Endometrium (tissue), 2 donors: Measurements from ENCODE around the gene SLC19A1.

ENCODE experiments used
- FAIRE-seq: peaks from 2 replicates; lab custom pipeline; 2012; peaks lifted over from hg19 to GRCh38; lab: Jason Lieb, UNC
- donor health status: control.
- donor health status: control.

Gene SLC19A1

DNA sequence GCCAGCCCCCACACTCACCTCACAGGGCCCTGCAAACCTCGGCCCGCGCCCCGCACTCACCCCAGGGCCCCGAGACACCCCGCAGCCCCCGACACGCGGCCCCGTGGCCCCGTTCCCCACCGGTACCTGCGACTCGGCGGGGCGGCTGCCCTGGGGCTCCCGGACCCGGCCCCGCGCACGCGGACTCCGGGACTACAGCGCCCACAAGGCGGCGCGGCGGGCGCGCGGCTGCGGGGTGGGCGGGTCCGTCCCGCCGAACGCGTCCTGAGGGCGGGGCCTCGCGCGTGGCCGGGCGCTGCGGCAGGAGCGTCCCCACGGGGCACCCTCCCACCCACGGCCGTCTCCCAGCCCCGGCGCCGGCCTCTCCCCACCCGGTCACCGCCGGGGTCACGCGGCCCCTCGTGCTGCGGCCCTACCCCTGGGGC is at the start of gene SLC19A1:
Gene SLC19A1, minus strand, starts transcription at position 199 of the 425 bp plus-strand sequence. CDS start 4,481 bp downstream, outside the sequence.
- FAIRE-seq, result no peak

DNA sequence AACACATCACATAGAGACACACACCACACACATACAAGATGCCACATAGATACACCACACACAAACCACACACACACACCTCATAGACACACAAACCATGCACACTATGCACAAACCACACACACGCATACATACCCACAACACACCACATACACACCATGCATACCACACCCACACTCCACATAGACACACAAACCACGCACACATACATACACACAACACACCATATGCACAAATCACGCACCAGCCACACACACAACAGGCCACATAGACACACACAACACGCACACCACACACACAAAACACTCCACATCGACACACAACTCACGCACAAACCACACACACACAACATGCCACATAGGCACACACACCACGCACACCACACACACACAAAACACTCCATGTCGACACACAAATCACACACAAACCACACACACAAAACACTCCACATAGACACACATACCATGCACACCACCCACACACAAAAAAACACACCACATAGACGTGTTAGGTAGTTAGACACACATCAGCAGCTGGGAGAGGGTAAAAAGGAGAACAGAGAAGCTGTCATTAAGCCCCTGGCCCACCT is 49.5 kb upstream of the SLC19A1 start:
- FAIRE-seq, result no peak

DNA sequence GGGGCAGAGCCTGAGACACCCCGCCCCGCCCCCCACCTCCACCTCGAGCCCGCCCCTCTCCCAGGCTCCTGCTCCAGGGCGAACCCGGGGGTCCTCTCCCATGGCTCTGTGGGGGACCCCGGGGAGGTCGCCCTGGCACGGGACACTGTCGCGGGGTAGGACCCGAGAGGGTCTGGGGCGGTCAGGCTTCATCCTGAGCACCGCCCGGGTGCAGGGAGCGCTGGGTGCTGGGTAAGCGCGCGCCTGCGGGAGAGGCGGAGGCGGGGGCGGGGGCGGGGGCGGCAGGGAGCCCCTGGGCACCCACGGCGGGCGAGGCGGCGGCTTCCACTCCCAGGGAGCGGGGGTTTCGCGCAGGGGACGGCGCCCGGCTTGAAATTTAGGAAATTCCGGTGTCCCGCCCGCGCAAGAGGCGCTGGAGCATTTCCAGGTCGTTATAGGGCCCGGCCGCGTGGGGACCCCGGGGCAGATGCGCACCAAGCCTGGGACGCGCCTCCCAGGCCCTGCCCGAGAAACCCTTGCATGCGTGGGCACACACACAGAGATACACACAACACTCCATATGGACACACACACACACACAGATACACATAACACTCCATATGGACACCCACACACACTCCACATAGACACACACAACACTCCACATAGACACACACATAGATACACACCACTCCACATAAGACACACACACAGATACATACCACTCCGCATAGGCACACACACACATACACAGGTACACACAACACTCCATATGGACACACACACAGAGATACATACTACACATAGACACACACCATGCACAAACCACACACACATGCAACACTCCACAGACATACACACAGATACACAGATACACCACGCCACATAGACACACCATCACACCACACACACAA is 48.7 kb upstream of the SLC19A1 start:
- no peak for FAIRE-seq

DNA sequence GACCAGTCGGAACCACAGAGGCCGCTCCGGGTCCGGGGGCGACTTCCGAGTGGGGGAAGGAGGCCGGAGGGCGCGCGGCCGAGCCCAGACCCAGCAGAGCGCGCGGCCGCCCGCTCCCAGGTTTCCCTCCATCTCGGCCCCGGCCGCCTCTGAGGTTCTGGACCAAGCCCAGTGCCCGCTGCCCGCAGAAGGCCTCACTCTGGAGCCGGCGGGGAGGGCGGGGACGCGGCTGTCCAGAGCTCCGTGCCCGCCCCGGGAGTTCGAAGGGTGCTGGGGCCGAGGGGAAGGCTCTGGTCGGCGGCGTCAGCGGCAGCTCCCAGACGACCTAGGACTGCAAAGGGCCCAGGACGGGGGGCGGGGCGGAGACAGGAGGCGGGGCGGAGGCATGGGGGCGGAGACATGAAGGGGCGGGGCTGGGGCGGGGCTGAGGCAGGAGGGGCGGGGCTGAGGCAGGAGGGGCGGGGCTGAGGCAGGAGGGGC is 48.0 kb upstream of the SLC19A1 start:
- no peak for FAIRE-seq

DNA sequence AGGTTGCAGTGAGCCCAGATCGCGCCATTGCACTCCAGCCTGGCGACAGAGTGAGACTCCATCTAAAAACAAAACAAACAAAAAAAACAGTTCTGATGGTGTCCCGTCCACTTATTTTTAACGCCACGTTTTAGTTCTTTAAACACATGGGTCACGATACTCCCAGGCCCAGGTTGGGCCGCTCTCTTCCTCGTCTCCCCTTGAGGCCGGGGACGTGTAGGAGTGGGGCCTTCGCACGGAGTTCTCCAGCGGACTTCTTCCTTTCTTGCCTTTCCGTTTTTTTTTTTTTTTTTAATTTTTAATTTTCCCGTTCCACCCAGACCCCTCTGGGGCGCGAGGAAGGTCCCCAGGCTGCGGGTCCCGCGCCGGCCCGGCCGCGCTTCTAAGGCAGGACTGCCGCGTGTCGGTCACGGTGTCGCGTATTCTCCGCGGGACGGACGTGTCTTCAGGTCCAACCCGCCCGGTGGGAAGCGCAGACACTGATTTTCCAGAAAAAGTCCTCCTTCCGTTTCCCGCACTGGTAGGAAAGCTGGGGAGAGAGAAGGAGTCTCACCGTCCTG is 47.5 kb upstream of the SLC19A1 start:
- no peak for FAIRE-seq

DNA sequence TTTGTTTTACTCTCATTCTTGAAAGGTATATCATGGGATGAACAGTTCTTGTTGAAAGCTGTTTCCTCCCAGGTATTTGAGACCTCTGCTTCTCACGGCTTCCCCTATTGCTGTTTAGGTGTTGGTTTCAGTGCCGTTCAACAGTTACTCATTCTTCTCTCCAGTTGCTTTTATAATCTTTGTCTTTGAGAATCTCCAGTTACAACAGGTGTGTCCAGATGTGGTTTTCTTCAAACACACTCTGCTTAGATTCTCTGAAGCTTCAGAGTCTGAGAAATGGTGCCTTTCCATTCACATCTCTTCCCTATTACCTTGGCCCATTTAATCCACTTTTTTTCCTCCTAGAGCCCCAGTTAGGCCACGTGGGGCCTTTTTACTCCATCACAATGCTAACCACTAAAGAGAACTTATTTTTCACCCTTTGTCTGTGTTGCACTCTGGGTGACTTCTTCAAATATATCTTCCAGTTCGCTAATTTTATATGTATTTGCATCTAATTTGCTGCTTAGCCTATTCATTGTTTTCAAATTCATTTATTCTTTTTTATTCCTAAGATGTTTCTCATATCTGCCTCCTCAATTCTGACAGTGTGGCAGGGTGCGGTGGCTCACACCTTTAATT is 46.7 kb upstream of the SLC19A1 start:
- FAIRE-seq, result no peak

DNA sequence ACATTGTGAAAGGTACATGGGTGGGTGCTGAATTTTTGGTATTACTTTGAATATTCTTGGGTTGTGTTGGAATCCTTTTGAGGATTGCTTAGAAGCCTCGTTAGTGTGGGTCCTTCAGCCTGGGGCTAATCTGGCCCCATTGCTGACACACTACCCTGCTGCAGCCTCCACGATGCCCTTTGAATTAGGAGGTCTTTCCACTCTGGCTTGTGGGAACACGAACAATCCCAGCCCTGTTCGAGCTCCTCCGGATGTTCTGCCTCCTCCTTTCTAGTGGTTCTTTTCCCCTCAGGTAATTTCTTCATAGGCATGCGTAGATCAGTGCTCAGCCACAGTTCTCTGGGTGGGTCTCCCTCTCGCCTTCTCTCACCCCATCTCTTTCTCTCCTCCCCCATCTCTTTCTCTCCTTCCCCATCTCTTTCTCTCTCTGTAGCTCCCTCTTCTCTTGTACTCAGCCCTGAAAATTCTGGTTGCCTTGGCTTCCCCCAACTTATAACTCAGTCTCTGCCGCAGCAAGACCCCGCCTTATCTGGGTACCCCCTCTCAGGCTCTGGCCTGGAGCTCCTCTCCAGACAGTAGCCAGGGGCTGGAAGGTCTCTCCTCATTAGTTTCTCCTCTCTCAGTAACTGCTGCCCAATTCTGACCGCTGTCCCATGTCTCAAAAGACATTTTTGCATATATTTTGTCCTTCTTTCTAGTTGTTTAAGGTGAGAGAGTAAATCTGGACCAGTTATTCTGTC is 46.0 kb upstream of the SLC19A1 start:
- no peak for FAIRE-seq

DNA sequence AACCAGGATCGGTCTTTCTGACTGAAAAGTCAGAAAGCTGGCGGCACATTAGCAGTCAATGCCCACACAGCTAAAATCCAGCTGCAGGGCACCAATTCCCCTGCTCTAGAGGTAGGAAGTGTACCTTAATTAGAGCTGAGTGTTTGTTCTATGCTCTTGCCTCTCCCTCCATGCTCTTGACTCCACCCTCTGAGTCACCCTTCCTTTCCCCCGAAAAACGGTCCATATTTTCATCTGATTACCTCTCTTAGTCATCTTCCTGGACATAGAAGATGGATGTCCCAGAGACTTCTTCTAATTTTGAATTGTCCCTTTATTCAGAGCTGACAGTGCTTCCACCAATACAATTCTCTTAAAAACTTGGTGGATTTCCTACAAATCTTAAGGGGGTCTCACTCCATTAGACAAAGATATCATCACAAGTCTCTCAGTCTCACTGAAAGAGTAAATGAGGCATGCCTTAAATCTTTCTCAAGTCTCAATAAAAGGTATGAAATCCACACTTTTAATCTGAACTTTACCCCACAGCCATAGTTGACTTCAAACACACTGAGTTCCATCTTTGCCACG is 44.1 kb upstream of the SLC19A1 start:
- no peak for FAIRE-seq

DNA sequence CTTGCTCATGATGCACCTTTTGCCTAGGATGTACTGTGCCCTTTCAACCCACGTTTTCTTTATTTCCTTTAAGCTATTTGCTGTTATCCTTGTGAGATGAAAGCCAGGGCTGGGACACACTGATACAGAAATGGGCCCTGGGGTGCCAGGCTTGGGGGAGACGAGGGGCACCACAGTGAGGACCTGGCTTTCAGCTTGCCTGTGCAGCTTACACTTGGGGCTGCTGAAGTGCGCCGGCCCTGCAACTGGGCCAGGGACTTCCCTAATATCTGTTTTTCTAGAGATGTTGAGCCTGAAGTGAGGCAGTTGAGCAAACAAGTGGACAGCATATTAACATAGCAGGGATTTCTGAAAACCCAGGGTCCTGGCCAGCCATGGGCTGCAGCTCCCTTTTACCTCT is 42.5 kb upstream of the SLC19A1 start:
- FAIRE-seq, result no peak

DNA sequence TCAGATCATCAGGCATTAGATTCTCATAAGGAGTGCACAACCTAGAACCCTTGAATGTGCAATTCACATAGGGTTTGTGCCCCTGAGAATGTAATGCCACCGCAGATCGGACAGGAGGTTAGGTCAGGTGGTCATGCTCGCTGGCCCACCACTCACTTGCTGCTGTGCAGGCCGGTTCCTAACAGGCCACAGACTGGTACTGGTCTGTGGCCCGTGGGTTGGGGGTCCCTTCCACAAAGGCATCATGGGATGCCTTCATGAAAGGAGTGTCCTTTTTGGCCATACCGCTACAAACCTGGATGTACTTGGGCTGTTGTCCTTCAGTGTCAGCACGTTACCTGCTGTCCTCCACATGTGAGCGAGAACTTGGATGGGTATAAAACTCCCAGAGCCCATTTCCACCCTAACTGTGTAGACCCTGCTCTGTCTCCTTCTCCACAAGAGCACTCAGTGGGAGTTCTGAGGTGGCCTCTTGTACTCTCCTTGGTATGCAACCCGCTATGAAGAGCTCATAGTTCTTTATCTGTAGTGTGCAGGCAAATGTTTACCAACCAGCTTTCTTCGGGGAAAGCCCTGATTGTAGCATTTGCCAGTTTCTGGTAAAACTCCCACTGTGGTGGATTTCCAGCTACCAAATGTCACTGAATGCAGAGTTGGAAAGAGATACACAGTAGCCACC is 41.7 kb upstream of the SLC19A1 start:
- FAIRE-seq, result no peak

DNA sequence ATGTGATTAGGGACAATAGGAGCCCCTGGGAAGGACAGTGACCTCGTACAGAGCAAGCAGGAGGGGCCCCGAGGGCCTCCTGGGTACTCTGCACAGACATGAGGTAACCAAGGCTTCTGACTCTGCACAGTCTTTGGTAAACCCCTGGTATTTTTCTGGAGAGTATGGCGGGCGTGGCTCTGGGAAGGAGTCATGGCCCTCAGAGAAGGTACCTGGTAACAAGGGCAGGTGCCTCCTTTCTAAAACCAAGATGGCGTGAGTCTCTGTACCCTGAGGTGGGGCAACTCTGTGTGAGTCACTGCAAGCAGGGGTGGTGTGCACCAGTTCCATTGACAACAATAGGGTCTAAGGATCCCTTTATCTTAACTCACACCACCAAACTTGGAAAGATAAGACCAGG is 39.9 kb upstream of the SLC19A1 start:
- no peak for FAIRE-seq

DNA sequence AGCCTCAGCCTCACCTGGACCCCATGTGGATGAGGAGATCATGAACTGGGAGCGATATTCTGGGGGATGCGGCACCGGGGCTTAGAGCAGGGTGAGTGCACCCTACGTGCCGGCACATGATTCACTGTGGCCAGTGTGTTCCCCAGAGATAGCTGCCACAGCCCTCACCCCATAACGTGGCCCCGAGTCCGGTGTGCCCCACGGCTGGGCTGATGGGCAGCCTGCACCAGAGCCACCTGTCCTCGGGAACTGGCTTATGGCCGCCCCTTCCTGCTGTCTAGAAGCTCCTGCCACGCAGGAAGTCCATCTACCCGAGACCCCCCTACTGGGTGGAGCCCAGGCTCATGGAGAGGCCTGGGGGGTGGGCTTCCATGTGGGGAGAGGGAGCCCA is 39.1 kb upstream of the SLC19A1 start:
- no peak for FAIRE-seq

DNA sequence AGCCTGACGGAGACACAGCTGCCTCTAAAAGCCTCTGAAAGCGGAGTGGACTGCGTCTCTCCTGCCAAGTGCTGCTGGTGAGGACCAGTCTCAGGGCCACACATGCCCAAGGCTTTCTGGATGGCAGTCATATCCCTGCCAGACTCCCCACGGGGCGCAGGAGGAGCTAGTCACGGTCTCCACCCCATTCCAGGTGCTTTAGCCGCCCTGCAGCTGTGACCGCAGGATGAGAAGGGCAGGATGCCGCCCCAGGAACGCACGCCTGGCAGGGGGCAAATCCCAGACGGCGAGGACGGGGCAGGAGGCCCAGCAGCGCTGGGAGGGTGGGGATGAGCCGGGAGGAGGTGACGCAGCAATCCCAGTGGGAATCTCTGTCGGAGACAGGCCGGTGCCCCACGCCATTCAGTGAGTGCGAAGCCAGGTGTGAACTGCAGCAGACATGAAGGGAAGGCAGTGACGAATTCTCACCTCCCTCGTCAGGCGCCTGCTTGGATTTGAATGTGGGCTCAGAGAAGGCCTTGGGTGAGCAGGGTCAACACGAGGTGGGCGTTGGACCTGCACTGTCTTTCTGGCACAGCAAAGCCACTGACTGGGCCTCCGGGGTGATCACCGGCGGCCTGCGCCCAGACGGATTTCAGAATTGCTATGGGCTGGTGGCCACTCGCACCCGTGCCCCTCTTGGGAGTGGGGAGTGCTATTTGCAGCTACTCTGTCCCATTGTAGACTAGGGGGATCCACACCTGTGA is 38.5 kb upstream of the SLC19A1 start:
- FAIRE-seq, result no peak

DNA sequence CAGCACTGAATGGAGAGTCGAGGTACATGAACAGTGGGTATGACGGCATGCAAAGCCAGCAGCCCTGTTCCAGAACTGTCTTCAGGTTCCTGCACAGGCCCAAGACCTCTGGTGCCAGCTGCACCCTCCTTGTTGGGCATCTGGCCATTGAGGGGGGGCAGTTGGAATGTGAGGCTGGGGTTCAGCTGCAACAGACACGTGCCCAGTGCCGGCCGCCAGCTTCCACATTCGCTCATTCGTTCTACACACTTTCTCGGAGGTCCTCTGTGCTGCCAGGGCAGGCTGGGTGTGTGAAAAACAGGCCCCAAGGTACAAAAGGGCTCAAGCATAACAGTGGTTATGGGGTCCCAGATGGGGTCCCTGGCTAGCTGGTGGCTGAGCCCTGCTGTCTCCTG is 37.9 kb upstream of the SLC19A1 start:
- no peak for FAIRE-seq

DNA sequence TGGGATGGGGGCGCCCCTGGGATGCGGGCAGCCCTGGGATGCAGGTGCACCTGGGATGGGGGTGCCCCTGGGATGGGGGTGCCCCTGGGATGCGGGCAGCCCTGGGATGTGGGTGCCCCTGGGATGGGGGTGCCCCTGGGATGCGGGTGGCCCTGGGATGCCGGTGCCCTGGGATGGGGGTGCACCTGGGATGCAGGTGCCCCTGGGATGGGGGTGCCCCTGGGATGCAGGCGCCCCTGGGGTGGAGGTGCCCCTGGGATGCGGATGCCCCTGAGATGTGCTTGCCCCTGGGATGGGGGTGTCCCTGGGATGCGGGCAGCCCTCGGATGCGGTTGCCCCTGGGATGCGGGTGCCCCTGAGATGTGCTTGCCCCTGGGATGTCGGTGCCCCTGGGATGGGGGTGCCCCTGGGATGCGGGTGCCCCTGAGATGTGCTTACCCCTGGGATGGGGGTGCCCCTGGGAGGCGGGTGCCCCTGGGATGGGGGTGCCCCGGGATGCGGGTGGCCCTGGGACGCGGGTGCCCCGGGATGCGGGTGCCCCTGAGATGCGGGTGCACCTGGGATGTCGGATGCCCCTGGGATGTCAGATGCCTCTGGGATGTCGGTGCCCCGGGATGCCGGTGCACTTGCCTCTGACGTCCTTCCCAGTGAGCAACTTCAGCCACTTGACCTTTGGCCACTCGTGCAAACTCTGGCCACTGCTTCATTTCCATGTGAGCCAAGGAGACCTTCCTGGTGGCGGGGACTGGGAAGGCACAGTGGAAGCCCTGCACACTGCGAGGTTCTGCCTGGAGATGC is 37.3 kb upstream of the SLC19A1 start:
- no peak for FAIRE-seq

DNA sequence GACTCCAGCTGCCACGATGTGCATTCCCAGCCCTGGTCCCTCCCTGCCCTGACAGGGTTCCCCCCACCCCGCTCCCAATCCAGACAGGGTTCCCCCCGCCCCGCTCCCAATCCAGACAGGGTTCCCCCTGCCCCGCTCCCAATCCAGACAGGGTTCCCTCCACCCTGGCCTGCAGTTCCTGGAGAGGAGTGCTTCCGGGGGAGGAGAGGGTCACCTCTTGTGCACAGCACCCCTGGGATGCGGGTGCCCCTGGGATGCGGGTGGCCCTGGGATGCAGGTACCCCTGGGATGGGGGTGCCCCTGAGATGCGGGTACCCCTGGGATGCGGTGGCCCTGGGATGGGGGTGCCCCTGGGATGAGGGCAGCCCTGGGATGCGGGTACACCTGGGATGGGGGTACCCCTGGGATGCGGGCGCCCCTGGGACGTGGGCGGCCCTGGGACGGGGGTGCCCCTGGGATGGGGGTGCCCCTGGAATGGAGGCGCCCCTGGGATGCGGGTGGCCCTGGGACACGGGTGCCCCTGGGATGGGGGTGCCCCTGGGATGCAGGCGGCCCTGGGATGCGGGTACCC is 36.7 kb upstream of the SLC19A1 start:
- no peak for FAIRE-seq

DNA sequence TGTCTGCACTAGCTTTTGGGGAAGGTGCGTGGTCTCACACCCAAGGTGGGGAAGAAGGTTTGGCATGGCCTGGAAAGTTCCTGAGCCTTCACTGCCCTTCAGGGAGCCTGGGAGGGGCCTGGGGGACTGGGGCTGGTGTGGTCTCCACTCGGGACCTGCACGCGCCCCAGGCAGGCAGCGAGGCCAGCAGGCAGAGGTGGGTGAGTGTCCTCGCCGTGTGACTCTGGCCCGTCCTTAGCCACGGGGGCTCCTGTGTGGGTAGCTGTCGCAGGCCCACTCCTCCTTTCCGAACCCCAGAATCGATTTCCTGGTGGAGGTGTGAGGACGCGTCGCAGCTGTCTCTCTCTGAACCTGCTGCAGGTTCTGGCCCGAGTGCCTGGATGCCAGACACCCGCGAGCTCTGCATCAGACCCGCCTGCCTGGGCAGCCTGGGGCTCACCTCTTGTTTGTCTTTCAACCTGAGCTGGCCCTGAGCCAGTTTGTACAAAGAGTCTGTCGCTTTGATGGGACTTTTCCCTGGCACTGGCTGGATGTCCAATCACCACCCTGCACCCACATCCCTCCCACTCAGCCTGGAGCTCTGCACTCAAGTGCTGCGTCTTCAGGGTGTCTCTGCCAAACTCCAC is 36.0 kb upstream of the SLC19A1 start:
- no peak for FAIRE-seq

DNA sequence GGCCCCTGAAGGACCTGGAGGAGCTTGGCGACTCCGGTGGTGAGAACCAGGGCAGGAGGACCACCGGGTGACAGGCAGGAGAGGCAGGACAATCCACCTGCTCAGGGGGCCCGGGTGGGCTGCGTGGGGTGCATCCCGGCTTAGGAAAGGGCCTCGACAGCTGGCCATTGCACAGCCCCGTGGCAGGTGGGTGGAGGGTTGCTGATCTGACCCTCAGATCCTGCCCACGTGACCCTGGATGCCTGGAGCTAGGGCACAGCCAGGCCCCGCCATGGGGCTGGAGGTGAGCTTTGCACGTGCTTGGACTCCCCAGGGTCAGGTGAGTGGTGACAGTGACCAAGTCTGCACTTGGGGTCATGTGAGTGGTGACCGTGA is 35.5 kb upstream of the SLC19A1 start:
- no peak for FAIRE-seq
